ENCODE results near the gene IZUMO4.

Gene IZUMO4

DNA sequence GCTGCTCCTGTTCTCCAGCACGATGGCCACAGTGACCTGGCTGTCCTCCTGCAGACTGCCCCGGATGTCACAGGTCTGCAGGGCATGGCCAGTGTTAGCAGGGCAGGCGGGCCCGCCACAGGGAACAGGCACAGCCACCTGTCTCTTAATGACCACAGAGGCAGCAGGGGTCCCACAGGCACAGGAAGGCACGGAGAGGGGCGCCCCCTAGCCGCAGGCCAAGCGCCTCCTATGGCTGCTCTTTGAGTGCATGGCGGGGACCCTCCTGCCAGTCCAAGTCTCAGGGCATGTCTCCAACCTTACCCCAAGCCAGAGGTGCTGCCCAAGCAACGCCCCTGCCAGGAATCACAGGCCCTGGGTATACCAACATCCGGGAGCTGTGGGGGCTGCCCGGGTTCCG is 14.1 kb downstream of the IZUMO4 start:
- TF ChIP-seq, protein P1, sequence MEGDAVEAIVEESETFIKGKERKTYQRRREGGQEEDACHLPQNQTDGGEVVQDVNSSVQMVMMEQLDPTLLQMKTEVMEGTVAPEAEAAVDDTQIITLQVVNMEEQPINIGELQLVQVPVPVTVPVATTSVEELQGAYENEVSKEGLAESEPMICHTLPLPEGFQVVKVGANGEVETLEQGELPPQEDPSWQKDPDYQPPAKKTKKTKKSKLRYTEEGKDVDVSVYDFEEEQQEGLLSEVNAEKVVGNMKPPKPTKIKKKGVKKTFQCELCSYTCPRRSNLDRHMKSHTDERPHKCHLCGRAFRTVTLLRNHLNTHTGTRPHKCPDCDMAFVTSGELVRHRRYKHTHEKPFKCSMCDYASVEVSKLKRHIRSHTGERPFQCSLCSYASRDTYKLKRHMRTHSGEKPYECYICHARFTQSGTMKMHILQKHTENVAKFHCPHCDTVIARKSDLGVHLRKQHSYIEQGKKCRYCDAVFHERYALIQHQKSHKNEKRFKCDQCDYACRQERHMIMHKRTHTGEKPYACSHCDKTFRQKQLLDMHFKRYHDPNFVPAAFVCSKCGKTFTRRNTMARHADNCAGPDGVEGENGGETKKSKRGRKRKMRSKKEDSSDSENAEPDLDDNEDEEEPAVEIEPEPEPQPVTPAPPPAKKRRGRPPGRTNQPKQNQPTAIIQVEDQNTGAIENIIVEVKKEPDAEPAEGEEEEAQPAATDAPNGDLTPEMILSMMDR (conservative IDR thresholded peaks at IDR 0.05): no peak
- H3K27ac ChIP-seq: no peak overlapping the region

- TF ChIP-seq, protein P1 (conservative IDR thresholded peaks at IDR 0.05): no peak
- H3K27ac ChIP-seq: no peak overlapping the region
Observed at GRCh38 chr19:2111425-2111824, 14.7 kb downstream of the IZUMO4 start.

- no peak overlapping the region for H3K27ac ChIP-seq
- TF ChIP-seq, protein P1 (conservative IDR thresholded peaks at IDR 0.05): no peak
Observed at GRCh38 chr19:2111886-2112285, 15.2 kb downstream of the IZUMO4 start.

DNA sequence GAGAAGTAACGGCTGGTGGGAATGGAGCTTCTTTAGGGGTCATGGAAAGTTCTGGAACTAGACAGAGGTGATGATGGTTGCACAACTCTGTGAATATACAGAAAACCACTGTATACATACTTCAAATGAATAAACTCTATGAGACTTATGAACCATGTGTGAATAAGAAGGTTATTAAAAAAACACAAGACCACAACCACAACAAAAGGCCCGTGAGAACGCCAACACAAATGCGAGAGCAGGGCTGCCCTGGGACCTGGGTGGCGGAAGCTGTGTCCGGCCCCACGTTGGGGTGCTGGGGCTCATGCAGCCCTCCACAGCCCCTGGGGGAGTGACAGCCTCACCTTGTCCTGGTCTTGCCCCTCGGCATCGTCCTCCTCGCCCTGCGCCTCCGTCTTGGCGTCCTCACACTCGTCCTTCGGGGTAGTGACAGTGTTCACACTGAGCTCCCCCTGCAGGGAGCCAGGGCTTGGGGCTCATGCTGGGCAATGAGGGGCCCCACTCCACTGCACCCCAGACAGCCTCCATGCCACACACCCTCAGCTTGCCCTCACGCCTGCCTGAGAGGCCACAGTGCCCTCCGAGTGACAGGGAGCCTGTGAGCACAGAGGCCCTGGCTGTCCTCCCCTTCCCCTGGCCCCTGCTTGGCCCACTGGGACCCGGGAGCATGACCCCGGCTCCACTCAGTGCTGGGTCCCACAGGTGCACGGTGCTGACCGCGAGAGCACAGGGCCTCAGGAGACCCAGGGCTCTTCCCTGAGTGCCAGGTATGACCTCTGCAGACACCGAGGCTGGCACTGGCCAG is 16.0 kb downstream of the IZUMO4 start:
- TF ChIP-seq, protein P1 (conservative IDR thresholded peaks at IDR 0.05): no peak
- no peak overlapping the region for H3K27ac ChIP-seq

DNA sequence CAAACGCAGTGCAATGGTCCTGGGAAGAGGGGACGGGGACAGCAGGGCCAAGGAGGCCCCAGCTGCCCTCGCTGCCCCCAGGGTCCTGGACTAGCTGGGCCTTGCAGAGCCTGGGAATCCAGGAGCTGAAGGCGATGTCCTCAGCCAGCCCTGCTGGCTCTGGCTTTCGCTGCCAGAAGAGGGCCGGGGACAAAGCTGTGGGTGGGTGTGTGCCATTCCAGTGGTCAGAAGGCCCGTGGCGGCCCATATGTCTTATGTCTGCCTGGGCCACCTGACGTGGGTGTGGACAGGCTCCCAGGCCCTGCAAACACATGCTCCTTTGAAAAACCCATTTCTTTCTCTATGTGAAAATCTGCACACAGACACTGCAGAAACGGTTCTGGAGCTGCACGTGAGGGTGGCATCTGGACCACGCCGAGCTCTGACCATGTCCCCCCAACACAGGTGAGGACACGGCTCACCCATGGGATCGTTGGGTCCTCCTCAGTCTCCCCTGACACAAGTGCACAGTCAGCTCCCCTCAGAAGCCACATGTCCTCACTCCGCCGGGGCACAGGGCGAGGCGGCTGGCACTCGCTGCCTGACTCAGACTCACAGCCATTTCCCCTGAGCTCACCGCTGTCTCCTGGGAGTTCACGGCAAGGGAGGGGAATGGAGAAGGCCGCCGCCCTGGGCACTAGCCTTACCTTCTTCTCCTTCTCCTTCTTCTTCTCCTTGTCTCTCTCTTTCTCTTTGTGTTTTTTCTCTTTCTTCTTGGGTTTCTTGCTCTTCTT is 16.9 kb downstream of the IZUMO4 start:
- H3K27ac ChIP-seq: no peak overlapping the region
- TF ChIP-seq, protein P1 (conservative IDR thresholded peaks at IDR 0.05): no peak

DNA sequence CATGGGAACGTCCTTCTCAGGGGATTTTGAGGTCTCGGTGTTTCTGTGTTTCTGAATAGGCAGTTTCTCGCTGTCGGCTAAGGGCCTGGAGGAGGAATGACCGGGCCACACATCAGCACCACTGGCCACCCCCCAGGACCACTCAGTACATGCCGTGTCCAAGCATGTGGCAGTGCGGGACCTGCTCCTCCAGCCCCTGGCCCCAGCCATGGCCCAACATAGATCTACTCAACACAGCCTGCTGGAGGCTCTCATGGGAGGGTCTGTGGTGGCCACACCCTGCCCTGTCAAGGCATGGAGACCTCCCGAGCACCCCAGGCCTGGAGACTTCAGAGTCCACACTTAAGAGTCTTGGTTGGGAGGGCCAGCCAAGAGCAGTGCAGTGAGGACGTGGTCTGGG is 17.5 kb downstream of the IZUMO4 start:
- H3K27ac ChIP-seq: no peak overlapping the region
- TF ChIP-seq, protein P1 (conservative IDR thresholded peaks at IDR 0.05): no peak

DNA sequence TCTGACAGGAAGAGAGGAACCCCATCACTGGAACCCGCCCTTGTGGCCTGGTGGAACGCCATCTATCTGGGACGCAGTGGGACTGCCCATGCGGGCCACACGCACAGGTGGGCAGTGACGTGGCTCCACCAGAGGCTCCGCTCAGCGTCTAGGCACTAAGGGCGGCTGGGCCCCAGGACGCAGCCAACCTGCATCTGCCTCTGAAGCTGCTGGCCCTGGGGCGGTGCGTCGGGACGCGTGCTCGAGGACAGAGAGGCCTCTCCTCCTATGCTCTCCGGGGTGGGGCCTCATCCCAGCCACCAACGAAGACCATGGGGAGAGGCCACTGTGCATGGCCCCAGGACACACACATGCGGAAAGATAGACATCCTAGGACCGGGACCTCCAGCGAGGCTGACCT is 18.1 kb downstream of the IZUMO4 start:
- TF ChIP-seq, protein P1 (conservative IDR thresholded peaks at IDR 0.05): no peak
- no peak overlapping the region for H3K27ac ChIP-seq
